HG03175 (cell line): Measurements from ENCODE around the gene PIGS.
"Not testable (repeated sequence)": the region's sequence is repeated elsewhere in the genome, so short reads cannot be mapped to it uniquely, and the experiment has no call there.

ENCODE experiments used
- ATAC-seq: cut with Tn5 transposase; IDR thresholded peaks from one replicate; pipeline ENCODE4 v1.9.1; 2021; ENCODE audit warnings: mild to moderate bottlenecking, moderate library complexity; ENCODE audit not compliant: unreplicated experiment

Gene PIGS

DNA sequence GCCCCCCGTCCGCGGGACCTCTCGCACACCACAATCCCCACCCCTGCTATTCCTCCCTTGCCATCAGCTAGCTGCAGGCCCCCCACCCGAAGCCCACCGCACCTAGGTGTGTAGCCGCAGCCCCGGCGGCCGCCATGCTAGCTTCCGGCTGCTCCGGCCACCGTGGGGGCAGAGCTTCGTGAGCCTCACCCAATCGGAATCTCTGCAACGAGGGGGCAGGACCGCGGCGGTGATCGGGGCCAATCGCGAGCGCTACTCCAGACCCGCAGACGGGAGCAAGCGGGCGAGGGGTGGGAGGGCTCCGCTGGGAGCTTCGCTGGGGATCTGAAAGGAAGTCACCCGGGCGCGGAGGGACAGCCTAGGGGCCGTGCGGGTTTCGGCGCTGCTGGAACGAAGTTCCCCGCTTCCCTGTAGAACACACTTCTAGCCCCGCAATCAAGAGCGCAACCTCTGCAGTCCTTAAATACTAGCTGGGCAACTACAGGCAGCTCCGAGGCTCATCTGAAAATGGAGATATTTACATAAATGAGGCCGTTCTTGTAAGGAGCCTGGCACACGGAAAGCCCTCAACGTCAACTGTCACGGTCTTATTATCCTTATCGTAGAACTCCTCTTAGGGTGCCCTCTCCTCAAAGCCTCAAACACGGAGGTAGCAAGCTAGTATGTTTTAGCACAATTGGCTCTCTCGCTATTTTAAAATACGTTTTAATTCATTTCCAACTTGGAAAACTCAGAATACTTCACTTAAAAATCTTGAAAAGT lies at the start of gene PIGS:
PIGS (minus strand) TSS at position 164 of the 762 bp plus-strand sequence; CDS start at position 136, 28 bp downstream.
- peak; percentile 94 for ATAC-seq

DNA sequence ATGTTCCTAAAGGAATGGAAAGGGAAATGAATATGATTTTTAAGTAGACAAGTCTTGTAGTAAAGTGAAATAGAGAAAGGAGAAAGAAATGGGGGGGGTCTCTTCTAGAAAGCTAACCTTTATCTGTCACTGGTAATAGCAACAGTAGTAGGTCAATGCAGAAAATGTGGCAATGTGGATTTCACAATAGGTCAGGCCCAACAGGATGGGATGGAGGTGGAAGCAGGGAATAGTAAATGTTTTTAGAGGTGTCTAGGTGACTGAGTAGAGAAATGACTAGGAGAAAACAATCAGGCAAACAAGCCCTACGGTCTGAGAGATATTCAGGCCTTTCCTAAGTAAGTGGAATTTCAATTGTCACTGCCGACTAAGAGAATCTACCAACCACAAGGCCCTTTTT lies 48.7 kb upstream of the PIGS start:
- no peak for ATAC-seq

GRCh38 chr17:28618464-28618863 lies 47.1 kb upstream of the PIGS start:
- no peak for ATAC-seq

GRCh38 chr17:28616281-28616680 lies 45.0 kb upstream of the PIGS start:
- ATAC-seq: no peak

DNA sequence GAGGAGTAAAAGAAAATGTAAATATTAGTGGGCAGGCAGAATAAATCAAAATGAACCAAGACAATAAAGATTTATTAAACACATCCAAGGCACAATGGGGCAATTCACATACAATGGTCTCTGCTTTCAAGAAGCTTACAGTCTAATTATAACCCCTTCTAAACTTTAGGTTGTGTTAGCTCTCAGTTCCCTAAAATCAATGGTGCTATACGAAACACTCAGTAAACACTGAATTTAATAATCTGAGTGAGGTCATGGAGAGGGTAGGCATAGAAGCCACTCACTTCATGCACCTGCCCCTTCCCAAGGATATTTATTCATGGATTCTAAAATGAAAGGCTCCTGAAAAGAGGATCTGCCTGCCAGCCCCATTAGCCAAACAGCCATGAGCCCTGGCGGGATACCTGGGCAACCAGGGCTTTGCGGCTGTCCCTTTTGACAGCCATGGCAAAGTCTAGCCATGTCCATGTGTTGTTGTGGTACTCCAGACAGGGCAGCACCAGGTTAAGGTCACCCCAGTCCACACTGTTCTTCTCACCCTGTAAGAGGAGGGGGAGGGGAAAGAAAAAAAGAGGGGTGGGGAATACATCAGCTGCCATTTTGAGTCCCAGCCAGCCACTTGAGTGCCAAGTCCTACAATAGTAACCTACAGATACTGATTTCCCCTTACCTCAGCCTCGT lies 44.1 kb upstream of the PIGS start:
- no peak for ATAC-seq

GRCh38 chr17:28613931-28614381 lies 42.6 kb upstream of the PIGS start, which contains the start of gene RSKR:
Gene RSKR (minus strand): TSS chr17:28614185. CDS start chr17:28614161, 24 bp downstream.
- ATAC-seq: no peak

DNA sequence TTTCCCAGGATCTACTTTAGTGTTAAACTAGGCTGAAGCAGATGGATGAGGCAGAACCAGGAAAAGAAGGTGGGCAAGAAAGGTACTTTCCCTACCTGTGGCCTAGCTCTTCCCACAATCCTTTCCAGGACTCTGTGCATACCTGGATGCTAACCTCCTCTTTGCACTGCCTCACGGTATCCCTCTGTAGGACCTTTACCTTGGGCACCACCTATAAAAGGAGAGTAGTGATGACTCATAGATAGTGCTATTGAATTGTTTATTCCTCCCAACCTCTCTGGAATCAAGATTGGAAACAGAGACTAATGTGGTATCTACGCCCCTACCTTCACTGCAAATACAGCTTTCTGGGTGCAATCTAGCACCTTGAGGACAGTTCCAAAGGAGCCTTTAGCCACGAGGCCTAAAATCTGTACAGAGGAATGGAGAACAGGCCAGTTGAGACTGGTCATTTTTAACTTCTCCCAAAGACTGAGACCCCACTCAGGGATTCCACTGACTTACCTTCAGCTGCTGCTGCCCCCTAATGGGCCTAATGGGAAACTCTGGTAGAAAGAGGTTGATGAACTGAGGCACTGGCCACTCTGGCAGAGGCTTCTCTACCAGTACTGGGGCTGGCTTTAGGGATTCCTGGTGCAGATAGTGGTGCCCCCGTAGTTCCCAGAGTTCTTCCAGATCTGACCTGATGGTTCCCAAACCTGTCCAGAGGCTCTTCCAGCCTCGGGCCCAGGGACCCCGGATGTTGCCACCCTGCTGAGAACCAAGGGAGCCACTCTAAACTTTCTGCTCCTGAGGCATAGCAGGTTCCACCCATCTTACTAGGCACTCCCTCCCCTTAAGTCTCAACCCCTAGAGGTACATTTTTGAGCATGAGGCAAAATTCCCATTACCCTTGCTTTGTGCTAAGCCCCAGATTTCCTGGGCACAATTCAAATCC lies 41.9 kb upstream of the PIGS start:
- ATAC-seq: no peak

DNA sequence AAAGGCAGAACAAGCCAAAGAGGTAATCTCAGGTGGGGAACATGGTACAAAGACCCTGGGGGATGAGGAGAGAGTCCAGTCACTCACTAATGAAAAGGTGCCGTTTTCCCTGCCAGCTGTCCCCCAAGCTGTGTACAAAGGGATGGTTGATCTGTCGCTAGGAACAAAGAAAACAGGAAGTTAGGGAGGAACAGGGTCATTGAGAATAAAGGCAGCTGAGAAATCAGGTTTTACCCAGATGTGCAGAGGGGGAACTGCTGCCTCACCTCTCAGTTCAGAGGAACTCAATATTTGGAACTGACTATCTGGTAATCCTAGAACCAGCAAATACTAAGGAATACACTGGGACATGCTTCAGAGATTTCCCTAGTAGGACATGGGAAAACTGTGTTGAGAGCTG lies 41.2 kb upstream of the PIGS start:
- ATAC-seq: no peak

DNA sequence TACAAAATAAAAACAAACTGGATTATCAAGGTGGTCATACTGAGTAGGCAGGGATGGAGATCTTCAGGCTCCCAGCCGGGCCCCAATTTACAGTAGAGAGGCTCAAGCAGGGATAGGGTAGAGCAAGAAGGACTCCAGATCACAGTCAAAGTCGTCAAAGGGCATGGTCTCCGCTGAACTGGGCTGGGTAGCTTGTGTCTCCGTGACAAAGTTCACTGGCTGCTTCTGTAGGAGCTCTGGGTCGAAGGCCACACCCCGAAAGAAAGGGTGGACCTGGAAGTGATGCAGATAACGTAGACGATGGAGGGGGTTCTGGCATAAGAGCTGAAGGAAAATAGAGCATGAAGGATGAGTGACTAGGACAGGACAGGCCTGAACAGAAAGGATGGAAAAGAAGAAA lies 39.1 kb upstream of the PIGS start:
- ATAC-seq: no peak

DNA sequence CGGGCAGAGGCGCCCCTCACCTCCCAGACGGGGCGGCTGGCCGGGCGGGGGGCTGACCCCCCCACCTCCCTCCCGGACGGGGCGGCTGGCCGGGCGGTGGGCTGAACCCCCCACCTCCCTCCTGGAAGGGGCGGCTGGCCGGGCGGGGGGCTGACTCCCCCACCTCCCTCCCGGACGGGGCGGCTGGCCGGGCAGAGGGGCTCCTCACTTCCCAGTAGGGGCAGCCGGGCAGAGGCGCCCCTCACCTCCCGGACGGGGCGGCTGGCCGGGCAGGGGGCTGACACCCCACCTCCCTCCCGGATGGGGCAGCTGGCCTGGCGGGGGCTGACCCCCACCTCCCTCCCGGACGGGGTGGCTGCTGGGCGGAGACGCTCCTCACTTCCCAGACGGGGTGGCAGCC lies 32.7 kb upstream of the PIGS start:
- ATAC-seq: not testable (repeated sequence)

DNA sequence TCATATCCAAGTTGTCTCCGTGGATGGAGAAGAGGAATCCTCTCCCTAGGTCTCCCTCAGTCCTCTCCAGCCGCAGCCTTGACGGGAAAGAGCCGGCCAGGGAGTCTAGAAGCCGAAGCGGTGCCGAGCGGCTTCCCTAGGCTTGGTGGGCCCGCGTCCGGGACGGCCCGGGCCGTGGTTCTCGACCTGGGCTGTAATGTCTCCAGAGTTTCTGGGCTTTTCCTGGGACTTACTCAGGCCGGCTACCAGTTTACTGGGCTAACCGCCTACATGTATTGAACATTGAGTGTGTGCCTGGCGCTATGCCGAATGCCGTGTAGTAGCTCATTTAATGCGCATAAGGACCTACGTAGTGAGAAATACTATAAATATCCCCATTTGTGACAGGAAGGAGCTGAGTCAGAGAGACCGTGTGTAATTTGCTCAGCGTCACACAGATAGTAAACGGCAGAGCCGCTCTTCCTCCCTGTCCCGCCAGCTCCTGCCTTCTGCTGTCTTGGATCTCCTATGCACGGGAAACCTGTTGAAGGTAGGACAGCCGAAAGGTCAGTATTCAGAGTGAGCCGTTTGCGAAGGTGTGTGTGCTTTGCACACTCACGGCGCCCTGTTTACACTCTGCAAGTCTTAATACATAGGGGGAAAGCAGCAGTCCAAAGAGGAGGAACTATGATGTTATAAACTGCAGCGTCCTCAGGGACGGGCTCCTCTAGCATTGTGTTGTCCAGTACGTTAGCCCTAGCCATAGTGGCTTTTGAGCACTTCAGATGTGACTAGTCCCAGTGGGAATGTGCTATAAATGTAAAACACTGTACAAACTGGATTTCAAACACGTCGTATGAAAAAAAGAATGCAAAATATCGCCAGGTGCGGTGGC lies 28.2 kb upstream of the PIGS start:
- ATAC-seq: peak; percentile 54

GRCh38 chr17:28598799-28599310 lies 27.5 kb upstream of the PIGS start, which contains the start of gene SPAG5:
Gene SPAG5 (minus strand): TSS chr17:28599025. CDS start chr17:28598946, 79 bp downstream.
- peak; percentile 79 for ATAC-seq

- no peak for ATAC-seq
Measured at GRCh38 chr17:28598389-28598788, 27.1 kb upstream of the PIGS start.

DNA sequence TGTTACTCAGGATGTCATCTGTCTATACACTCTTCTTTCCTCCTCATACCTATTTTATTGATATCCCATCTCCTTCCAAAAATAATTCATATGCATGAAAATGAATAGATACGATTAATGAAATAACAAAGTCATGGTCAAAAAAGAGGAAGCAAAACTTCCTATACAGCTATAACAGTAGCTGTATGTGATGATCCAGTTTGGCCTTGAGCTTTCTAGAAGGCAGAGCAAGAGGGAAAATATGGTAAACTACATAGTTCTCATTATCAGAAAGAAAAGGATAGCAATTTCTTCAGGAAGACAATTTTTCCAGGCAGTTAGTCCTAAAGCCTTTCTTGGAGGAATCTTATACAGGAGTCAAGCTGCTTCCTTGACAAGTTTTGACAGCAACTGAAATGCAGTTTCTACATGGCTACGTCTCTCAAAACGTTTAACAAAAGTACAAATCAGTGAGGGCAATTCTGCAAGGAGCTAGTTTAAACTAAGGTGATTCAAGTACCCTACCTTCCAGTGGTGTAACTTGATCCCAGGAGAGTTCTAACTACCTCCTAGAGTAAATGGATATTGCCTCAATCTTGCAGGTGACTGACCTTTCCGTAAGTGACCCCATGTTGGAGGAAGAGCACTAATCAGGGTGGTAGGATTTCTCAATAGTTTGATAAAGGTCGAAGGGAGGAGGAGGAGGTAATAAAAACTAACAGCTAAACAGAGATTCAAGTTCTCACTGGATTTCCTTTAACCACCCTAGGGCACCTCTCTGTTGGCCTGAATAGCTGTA lies 26.5 kb upstream of the PIGS start:
- ATAC-seq: no peak

GRCh38 chr17:28592260-28592659 lies 20.9 kb upstream of the PIGS start:
- ATAC-seq: no peak

GRCh38 chr17:28585851-28586250 lies 14.5 kb upstream of the PIGS start:
- ATAC-seq: no peak

DNA sequence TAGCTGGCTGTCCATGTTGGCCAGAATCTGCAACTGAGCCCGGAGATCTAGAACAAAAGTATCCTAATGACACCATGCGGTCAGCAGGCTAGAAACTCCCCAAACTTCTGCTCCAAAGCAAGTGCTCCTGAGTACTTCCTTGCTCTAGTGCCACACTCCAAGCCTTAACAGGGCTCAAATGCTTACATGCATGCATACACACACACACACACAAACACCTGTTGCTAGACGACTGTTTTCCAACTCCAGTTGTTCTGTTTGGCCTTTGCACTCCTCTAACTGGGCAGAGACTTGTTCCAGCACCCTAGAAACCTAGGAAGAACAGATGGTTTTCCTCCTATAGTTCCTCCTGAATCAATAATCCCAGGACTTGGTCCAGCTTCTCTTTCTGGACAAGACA lies 13.1 kb upstream of the PIGS start:
- no peak for ATAC-seq

DNA sequence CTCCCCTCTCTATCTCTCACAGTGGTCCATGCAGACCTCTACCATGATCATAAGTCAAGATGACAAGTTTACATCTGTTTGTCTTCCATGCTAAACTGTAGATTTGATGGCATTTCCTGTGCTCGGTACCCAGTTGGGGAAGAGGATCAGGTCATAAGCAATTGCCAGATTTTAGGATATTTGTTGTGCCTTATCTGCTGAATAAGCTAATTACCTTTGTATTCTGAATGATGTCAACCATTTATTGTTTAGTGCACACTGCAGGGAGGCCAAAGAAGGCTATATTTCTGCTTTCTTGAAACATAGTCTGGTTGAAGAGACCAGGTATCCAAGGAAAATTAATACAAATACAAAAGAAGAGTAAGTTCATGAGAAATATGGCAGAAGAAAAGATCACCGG lies 11.2 kb upstream of the PIGS start:
- ATAC-seq: no peak

DNA sequence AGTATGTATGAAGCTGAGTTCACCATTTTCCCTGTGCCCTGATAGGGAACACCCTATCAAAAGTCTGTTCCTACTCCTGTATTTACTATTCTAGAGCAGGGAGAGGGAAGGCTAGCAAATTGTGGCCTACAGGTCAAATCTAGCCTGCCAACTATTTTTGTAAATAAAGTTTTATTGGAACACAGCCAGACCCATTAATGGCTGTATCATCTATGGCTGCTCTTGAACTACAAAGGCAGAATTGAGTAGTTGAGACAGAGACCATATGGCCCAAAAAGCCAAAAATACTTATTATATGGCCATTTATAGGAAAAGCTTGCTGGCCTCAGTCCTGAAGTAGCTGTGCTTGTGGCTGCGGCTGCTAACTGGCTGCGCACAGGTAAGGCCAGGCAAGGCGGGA lies 9.6 kb upstream of the PIGS start:
- no peak for ATAC-seq
